Kidney tubule cell (primary cell): ENCODE results near the gene MTCL1.

Source experiments
- DNase-seq: peaks from one replicate; pipeline ENCODE4 v3.0.0-alpha.2; 2018; ENCODE audit warnings: low spot score

MTCL1 gene

DNA sequence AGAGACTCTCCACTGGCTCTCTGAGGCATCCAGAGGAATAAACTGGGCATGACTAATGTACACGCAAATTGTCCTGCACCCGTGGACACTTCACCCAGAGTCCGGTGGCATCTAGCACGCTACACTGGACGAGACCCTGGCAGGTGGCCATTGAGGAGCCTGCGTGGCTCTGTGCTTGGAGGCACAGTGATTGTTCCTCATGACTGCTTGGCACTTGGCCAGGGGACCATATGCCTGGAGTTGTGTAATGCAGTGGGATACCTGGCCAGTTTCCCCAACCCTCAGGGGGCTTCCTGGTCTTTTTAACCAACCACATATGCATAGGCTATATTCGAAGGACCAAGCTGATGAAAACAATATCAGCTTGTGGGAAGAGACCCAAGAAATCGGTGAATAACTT lies 66.6 kb downstream of the MTCL1 start:
- peak; percentile 74 for DNase-seq

DNA sequence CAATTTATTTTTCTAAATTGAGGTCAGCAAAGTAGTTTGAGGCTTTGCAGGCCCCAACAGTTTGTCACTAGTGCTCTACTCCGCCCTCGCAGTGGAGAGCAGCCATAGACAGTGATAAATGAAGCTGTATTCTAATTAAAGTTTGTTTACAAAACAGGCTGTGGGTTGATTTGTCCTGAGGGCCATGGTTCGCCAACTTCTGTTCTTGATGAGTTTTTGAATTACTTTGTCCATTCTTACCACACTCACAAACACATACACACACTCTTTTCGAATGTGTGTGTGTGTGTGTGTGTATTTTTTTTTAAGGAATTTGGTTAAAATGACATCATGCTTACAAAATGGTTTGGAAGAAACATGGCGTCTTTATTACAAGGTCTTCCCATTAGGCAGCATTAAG lies 68.6 kb downstream of the MTCL1 start:
- no peak for DNase-seq

DNA sequence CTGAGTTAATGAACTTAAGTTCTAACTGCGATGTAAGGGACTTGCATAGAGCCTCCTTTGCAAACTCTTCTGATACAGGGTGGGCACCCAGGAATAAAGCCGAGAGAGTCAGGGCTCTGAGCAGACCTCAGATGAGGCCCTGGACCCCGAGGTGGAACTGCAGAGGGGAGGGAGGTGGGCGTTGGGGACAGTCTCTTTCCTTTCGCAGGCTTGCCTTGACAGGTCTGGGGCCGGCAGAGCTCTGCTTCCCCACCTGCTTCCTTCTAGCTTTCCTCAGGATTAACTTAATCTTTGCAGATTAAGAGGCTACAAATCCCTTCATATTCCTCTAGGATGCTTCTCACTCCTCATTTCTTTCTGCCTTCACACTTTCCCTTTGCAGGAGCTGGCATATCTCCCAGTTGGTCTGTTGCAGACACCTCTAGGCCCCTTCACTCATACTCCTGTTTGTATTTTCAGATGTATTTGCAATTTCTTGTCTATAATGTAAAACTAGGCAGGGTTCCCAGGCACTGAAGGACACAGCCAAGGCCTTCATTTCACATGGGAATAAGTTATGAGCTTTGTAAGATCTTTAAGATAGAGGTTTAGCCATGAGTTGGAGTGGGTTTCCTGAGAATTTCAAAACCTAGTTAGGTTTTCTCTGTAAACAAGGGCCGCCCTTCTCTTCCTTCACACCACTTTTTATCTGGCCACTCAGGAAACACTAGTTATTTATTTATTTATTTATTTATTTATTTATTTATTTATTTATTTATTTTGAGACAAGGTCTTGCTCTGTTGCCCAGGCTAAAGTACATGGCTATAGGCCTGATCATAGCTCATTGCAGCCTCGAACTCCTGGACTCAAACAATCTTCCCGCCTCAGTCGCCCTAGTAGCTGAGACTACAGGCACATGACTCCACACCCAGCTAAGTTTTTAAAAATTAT lies 70.9 kb downstream of the MTCL1 start:
- DNase-seq = no peak

DNA sequence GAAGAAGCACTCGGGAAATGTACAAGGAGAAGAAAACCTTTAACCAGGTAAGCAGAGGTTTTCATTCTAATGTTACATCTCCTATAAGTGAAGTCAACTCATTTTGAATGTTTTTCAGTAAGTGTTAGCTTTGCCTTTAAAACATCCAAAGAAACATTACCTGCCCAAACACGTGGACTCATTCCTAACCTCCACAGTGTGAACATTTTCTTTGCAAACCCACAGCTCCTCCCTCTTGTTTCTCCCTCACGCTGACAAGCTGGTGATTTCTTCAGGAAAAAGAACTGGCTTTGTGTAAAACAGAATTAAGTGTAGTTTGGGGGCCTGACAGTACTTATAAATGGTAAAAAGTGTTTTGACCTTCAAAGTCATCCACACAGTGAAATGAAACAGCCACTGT lies 72.5 kb downstream of the MTCL1 start:
- no peak for DNase-seq

DNA sequence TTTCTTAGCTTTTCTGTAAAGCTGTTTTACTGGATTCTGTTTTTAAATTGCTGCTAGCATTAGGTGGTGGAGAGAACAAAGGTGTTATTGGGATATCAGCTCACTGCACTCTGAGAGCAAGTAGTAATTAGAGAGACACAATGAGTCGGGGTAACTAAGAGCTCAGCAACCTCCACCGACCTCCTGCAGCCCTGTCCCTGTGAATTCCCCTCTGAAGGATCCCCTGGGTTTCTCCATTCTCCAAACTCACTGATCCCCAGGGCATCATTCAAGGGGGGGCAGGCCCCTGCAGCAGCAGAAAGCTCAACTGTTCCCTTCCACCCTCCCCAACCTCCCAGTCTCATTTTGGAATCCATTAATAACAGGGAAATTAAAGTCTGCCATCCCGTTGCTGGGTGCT lies 73.0 kb downstream of the MTCL1 start:
- no peak for DNase-seq

DNA sequence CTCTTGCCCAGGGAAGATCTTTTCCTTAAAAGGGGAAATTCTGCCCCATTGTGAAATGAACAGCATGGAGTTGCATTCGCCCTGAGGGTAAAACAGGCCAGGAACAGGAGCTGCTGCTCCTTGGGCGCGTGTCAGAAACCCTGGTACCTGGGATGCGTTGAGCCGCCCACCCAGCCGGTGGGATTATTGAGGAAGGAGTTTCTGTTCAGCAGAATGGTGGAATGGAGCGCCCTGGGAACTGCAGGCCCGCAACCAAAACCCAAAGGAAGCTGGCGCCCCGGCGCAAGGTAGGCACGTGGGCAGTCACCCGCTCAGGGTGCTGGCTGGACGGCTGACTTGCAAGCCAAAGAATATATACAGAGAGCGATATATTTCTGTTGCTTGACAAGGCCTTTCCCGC lies 73.5 kb downstream of the MTCL1 start:
- no peak for DNase-seq

DNA sequence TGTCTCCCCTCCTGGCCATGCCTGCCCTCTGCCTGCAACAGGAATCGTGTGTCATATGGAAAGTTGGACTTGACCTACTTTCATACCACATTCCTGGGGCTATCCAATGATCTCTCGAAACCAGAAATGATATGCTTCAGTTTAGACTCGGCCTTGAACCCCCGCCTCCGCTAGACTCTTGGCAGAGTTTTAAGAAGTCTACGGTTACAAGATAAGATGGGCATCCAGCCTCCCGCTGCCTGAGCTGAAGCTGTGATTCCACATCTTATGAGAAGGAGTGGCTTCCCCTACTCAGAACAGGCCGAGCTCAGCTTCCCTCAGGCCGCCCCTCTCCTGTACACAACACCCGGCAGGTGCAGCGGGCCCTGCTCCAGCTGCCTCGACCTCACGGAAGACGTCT lies 73.9 kb downstream of the MTCL1 start:
- no peak for DNase-seq

DNA sequence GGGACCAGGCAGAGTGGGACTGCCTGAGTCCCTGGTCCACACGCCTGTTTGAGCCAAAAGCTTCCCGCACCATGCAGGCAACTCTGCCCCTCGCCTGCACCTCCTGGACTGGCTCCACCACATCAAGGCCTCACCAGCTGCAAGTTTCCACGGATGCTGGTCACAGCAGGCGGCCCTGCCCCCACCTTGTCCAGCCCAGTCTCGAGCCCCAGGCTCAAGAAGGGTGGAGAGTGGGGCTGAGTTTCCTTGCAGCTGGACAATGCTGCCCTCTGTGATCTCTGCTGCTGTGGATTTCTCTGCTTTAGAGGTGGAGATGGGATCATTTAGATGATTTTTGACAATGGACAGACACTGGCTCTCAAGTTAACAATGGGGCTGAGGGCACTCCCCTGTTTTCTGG lies 74.9 kb downstream of the MTCL1 start:
- DNase-seq = no peak

DNA sequence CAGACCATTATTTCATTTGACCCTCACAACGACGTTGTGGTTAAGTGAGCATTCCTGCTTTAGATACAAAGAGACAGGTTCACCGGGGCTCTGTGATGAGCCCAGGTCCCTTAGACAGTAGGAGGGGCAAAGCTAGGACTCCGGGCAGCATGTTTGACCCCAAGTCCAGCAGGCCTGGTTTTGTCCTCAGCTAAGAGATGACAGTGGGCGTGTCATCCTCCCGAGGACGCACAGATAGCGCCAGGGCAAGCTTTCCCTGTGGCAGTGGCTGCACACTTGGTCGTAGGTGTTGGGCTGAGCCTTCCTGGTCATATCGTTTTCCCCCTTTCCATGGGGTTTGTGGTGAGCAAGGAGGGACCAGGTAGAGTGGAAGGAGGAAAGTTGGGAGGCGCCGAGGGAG lies 76.3 kb downstream of the MTCL1 start:
- DNase-seq = no peak

DNA sequence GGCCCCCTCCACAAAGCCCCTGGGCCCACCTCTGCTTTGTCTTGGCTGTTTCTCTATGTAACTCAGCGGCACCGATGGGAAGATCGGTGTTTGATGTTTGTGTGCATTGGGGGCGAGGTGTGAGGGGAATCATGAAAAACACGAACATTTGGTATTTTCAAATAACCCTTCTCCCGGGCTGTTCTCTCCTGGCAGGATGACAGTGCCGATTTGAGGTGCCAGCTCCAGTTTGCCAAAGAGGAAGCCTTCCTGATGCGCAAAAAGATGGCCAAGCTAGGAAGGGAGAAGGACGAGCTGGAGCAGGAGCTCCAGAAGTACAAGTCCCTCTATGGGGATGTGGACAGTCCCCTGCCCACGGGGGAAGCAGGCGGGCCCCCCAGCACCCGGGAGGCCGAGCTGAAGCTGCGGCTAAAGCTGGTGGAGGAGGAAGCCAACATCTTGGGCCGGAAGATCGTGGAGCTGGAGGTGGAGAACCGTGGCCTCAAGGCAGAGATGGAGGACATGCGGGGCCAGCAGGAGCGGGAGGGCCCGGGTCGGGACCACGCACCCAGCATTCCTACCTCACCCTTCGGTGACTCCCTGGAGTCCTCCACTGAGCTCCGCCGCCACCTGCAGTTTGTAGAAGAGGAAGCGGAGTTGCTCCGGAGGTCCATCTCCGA lies 78.1 kb downstream of the MTCL1 start:
- DNase-seq = no peak

DNA sequence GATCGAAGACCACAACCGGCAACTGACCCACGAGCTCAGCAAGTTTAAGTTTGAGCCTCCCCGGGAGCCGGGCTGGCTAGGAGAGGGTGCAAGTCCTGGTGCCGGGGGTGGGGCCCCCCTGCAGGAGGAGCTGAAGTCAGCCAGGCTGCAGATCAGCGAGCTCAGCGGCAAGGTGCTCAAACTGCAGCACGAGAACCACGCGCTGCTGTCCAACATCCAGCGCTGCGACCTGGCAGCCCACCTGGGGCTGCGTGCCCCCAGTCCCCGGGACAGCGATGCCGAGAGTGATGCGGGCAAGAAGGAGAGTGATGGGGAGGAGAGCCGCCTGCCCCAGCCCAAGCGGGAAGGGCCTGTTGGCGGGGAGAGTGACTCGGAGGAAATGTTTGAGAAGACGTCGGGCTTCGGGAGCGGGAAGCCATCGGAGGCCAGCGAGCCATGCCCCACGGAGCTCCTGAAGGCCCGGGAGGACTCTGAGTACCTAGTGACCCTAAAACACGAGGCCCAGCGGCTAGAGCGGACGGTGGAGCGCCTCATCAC lies 78.7 kb downstream of the MTCL1 start:
- no peak for DNase-seq

DNA sequence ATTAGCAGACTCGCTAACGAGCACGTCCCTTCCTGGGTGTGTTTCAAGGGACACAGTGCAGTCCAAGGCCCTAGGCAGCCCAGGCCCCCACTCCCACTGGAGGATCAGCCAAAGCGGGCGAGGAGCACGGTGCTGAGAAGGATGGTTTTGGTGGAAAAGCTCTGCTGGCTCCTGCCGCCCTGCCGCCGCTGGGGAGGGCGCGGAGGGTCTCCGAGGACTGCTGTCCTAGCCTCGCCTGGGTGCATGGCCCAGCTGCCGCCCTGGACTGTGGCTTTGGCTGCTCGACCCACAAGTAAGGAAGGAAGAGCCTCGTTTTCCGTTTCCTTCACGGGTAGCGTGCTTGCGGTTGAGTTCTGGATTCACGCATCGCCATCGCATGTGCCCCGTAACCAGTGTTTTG lies 79.9 kb downstream of the MTCL1 start:
- DNase-seq = no peak

DNA sequence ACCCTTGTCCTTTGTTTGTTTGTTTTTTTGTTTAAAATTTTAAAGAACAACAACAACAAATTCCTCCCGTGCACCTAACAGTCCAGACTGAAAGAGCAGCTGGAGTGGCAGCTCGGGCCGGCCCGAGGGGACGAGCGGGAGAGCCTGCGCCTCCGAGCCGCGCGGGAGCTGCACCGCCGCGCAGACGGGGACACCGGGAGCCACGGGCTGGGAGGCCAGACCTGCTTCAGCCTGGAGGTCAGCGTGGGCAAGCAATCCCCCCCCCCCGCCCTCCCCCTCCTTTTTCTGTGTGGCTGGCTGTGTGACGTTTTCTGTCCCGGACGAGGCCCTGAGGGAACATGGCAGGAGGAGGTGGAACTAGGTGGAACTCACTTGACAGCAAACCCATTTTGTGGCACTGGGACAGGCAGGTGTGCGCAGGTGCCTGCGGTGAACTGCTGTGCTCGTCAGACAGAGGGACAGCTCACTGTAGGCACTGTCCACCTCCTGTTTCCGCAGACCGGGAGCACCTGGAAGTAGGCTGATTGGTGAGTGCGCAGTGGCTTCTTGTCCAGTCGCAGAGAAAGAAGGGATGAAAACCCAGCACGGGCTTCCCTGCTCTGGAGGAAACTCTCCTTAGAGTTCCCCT lies 80.6 kb downstream of the MTCL1 start:
- DNase-seq = no peak

DNA sequence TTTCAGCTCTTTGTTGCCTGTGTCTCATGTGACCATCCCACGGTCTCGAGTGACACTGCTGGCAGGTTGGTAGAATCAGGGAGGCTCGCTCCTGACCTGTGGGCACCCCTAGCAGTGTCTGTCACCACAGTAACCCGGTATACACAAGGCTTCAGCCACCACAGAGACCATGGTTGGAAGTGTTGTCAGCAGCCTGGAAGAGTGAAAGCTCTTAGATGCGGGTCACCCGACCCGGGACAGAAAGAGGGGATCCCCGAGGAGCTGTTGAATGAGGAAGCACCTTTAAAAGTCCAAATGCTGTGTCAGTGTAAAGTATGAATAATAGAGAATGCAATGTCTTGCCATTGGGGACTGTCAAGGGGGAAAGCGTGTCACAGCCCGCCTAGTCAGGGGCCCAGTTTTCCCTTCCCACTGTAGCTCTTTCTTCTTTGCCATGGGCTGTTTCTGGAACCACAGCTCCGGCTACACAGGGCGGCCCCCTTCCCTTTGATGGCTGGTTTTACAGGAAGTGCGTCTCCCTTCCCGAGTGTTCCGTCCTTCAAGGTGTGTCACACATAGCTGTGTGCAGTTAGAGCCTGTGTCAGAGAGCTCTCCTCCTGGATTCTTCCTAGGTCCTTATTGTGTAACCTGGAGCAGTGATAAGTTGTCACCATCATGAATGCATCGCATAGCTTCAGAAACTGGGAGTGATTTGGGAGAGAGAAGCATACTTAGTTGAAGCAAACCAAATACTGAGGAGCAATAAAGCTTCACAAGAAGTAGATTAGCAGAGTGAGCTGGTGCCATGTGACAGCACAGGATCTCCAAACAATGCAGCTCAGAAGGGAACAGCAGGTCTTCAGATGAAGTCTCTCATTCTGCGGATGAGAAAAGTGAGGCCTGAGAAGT lies 81.4 kb downstream of the MTCL1 start:
- peak; percentile 31 for DNase-seq

DNA sequence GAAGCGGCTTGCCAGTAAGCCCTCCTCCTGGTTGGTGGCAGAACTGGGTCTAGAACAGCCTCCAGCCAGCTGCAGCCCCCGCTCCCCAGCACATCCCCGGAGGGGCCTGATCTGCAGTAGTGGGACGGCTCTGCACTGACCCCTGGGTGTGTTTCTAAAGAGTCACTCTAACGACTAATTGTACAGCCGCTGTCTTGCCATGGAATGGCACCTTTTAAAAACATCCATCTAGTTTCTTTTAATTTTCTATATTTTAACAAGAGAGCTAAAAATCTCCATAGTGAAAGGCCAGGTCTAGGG lies 82.0 kb downstream of the MTCL1 start:
- no peak for DNase-seq

DNA sequence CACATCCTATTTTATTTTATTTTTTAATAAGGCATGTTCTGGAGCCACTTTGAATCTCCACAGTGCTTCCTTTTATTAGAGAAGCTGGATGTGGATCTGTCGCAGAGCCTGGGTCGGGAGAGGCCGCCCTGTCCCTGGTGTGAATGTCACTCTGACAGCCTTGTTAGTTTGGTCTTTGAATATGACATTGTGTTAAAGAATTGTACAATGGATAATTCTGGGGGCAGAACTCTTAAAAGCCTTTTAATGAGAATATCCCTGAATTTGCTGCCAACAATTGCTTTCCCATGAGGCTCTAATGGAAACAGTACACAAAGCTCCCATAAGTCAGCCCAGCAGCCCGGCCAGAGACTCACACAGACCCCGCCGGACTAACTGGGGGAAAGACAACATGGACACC lies 82.4 kb downstream of the MTCL1 start:
- no peak for DNase-seq

DNA sequence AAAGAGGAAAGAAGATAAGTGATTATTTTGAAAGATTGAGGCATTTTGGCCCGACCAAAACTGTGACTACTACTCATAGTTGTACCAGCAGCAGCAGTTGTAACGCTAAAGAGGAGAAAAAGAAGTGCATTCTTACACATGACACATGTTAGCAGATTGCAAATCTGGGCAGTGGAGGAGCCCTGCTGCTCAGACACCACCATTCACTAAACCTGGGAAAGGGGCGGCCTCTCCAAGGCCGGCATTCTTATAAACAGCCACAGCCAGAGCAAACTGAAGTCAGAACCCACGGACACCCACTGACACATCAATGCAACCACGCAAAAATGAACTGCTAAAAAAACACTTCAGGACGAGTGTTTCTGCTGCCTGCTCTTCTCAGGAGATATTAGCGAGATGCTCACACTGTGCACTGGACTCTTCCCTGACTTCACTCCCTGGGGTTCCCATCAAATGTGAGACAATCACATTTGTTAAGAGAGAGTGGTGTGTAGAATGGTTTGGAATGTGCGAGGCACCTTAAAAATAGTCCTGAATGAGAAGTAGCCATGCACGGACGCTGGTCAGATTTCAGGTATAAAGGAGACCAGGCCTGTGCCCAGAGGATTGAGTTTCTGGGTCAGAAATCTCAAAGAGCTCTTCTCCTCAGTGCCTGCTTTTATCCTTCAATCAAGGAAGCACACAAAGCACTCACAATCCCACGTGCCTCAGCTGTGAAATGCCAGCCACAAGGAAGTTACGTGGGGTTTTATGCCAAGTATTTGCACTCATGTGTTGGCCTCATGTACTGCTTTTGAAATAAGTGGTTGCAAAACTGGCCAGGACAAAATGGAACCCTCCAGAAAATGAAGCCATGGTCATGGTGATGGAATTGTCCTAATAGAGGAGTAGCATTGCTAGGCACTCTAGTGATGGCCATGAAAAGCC lies 83.4 kb downstream of the MTCL1 start:
- no peak for DNase-seq

DNA sequence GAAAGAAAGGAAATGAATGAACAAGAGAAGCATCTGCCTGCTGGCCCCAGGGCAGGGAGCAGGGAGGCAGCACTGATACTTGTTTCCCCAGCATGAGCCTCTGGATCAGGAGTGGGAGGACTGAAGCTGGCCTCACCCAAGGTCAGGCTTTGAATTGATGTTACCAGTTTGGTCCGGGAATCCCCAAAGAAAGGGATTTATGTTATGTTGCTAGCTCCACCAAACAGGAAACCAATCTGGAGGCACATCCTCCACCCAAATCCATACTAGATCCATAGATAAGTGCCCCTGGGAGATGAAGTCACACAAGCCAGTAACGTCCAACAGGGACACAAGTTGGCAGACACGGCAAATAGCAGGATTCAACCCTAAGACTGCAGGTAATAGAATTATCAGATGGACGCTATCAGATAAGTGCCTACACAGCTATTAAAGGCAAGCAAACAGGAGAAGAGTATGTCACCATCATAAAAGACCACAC lies 85.9 kb downstream of the MTCL1 start:
- DNase-seq = peak; percentile 16

DNA sequence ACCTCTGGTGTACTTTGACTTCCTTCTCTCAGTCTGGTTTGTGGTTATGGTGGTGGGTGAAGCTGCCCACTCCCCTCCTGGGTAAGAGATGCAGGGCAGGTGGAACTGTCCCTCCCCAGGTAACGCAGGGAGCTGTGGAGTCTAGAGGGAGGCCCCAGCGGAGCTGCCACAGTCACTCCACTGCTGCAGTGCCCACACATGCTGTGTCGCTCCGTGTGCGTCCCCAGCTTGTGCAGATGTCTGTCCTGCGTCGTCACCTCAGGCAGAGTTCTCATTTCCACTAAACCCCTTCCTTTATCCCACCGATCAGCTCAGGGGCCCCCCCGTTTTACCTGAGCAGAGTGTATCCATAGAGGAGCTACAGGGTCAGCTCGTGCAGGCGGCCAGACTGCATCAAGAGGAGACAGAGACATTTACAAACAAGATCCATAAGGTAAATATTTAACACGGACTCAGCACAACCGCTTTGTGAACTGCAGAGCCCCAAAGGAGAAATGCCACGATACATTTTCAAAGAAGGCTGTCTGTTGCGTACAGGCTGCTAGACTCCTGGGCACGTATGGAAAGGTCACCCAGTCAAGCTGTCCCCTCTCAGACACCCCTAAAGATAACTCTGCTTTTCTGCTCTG lies 87.4 kb downstream of the MTCL1 start:
- no peak for DNase-seq

DNA sequence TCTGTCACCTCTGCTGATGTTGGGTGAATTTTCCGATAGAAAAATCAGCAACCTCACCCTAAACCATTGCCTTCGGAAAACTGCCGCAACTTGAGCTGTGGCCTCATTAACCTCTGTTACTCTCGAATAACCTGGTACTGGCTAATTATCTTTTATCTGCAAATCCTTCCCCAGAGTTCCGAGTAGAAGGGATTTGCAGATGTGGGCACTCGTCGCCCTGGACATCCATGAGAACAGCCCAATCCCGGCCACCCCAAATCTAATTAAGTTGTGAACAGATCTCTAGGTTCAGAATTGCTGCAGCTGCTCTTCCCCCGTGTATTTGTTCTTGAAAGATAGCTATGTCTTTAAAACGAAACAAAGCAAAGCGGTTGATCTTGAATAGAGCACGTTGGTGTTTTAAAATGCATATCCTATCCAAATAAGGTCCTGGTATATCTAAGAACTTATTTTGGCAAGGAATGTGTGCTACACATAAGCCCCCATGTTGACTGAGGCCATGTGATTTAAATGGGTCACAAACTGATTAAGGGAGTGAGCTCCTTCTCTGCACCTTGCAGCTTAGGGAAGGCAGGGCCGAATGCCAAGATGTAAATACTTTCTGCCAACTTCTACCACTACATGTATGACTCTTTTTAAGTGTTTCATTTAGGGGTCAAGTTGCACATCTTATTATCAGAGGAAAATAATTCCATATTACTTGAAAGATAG lies 88.2 kb downstream of the MTCL1 start:
- no peak for DNase-seq
